Lung (tissue), 12 donors: ENCODE results near the gene KRTAP1-4. TPM values are rescaled to one million over a fixed set of nuclear protein-coding genes. Genes with fewer than 3 reads are reported as not detected.
"Not testable (repeated sequence)": the region's sequence is repeated elsewhere in the genome, so short reads cannot be mapped to it uniquely, and the experiment has no call there.

ENCODE experiments used
- ATAC-seq: fragments of 200-7000 bp; cut with Tn5 transposase; one replicate; pipeline ENCODE4 v1.9.1; 2020; ENCODE audit warnings: moderate number of reproducible peaks; ENCODE audit not compliant: insufficient read depth, low FRiP score
- DNase-seq, 3 donors: peaks; one replicate each; pipeline ENCODE4 v3.0.0-alpha.2; 2013 to 2017
- H3K27ac ChIP-seq, 2 donors: one replicate each; pipeline ENCODE4 v1.5.1; 2013; ENCODE audit warnings: mild to moderate bottlenecking in 2 of 2, moderate library complexity in 2 of 2, control low read depth in 1 of 2, inconsistent platforms in 1 of 2, low read depth in 1 of 2, low read length in 1 of 2
- H3K27me3 ChIP-seq, 3 donors: one replicate each; pipeline ENCODE4 v1.5.1; 2013; ENCODE audit warnings: low read length in 2 of 3; ENCODE audit not compliant: control insufficient read depth in 3 of 3, insufficient read depth in 3 of 3
- H3K36me3 ChIP-seq, 4 donors: one replicate each; pipeline ENCODE4 v1.5.1; 2013; ENCODE audit warnings: low read length in 4 of 4, mild to moderate bottlenecking in 1 of 4, moderate library complexity in 1 of 4; ENCODE audit not compliant: control insufficient read depth in 4 of 4, insufficient read depth in 4 of 4
- H3K4me1 ChIP-seq, 5 donors: one replicate each; pipeline ENCODE4 v1.5.1; 2013; ENCODE audit warnings: low read length in 5 of 5, mild to moderate bottlenecking in 2 of 5, moderate library complexity in 1 of 5; ENCODE audit not compliant: control insufficient read depth in 5 of 5, insufficient read depth in 5 of 5
- H3K4me3 ChIP-seq: one replicate; pipeline ENCODE4 v1.5.1; 2013; ENCODE audit warnings: mild to moderate bottlenecking, control low read depth, moderate library complexity
- H3K9ac ChIP-seq, 2 donors: one replicate each; pipeline ENCODE4 v1.5.1; 2013; ENCODE audit warnings: low read length in 2 of 2, control low read depth in 1 of 2; ENCODE audit not compliant: insufficient read depth in 1 of 2
- H3K9me3 ChIP-seq, 4 donors: one replicate each; pipeline ENCODE4 v1.5.1; 2013; ENCODE audit warnings: low read length in 3 of 4, mild to moderate bottlenecking in 1 of 4, moderate library complexity in 1 of 4; ENCODE audit not compliant: control insufficient read depth in 4 of 4, insufficient read depth in 3 of 4
- WGBS, 2 donors: extraction: QIAGEN DNeasy Blood & Tissue Kit; methylation state at CpG; one replicate each; pipeline ENCODE4 v1.1.7; 2013; 5-methylcytosine and 5-hydroxymethylcytosine counted together
- polyA plus RNA-seq, 2 donors: library from polyadenylated mRNA; stranded (reverse); fragments of 200-250 nt; gene quantifications; one replicate each; pipeline ENCODE4 v1.2.1, GENCODE V29; 2013
- total RNA-seq, 2 donors: library from RNA; depleted of rRNA in 1 of 2; stranded (reverse); fragments of >200 nt in 1 of 2; gene quantifications; one replicate each; pipeline ENCODE4 v1.2.1, GENCODE V29; 2014 to 2021
- TF ChIP-seq, protein P1 (sequence below): IDR thresholded peaks from 2 replicates; pipeline ENCODE4 v1.5.1; 2012; ENCODE audit warnings: mild to moderate bottlenecking; ENCODE audit errors: control extremely low read depth, extremely low read depth
- donor health status: control.
- donor health status: control.
- donor health status: Bipolar disorder and iron deficiency.
- donor health status: healthy.
- donor health status: DM: yes; HTN: yes; CAD: no.

Gene KRTAP1-4
- total and polyA plus RNA-seq, 4 donors = not detected

DNA sequence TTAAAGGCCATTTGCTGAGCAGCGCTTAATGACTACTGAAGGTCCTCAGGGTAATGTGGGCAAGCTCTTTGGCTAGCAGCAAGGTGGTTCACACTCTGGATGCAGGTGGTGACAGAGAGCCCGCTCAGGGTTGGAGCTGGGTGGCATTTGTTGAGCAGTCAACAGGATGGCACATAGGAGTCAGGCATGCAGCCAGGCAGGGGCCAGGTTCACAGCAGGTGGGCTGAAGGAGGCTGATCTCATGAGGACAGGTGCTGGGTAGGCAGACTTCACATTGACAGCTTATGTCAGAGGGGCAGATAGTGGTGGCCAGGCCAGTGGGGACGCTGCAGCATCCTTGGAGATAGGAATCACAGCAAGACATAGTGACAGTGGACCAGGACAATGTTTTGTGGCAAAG, 25.6 kb downstream of the KRTAP1-4 start:
- DNase-seq (no peak), ATAC-seq (no peak)
- H3K4me3 ChIP-seq = no peak overlapping the region
- WGBS, 2 donors = 92 to 96% methylated on average over 3 of the region's 3 CpGs
- H3K4me1 ChIP-seq = peaks cover 0 to under 1% (median 0%) of the 10 kb centered on the region in 5 donors
- H3K27ac ChIP-seq = no peak overlapping the region
- TF ChIP-seq, protein P1, sequence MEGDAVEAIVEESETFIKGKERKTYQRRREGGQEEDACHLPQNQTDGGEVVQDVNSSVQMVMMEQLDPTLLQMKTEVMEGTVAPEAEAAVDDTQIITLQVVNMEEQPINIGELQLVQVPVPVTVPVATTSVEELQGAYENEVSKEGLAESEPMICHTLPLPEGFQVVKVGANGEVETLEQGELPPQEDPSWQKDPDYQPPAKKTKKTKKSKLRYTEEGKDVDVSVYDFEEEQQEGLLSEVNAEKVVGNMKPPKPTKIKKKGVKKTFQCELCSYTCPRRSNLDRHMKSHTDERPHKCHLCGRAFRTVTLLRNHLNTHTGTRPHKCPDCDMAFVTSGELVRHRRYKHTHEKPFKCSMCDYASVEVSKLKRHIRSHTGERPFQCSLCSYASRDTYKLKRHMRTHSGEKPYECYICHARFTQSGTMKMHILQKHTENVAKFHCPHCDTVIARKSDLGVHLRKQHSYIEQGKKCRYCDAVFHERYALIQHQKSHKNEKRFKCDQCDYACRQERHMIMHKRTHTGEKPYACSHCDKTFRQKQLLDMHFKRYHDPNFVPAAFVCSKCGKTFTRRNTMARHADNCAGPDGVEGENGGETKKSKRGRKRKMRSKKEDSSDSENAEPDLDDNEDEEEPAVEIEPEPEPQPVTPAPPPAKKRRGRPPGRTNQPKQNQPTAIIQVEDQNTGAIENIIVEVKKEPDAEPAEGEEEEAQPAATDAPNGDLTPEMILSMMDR = no peak
- H3K36me3 ChIP-seq = no peaks in the 10 kb centered on the region
- H3K9ac ChIP-seq = no peak overlapping the region
- no peaks in the 10 kb centered on the region for H3K27me3 ChIP-seq
- H3K9me3 ChIP-seq = no peaks in the 10 kb centered on the region

DNA sequence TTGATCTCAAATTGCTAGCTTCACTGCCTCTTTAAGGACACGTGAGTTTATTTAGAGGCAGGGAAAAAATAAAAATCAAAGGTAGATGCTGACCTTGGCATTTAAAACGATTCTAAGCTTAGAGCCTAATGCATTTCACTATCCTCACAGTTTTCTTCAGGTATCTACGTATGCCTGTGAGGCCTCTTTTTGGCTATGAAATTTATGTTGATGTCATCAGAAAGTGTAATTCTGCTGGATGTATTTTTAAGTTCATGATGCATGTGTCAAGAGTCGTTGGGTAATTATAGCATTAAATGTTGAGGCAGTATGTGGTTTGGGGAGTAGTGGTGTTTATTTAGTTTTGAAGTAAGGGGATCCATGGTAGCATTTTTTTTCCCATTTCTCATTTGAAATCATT, 26.1 kb downstream of the KRTAP1-4 start:
- H3K4me3 ChIP-seq = no peak overlapping the region
- no peaks in the 10 kb centered on the region for H3K9me3 ChIP-seq
- no peak overlapping the region for H3K9ac ChIP-seq
- H3K27me3 ChIP-seq = no peaks in the 10 kb centered on the region
- H3K36me3 ChIP-seq = no peaks in the 10 kb centered on the region
- no peaks in the 10 kb centered on the region for H3K4me1 ChIP-seq
- WGBS, 2 donors = 71 to 83% methylated on average over 4 of the region's 4 CpGs
- no peak for ATAC-seq
- H3K27ac ChIP-seq = no peak overlapping the region
- TF ChIP-seq, protein P1 = no peak
- no peak for DNase-seq

GRCh38 chr17:41002814-41003213, 27.2 kb downstream of the KRTAP1-4 start:
- TF ChIP-seq, protein P1 = no peak
- no peak overlapping the region for H3K4me3 ChIP-seq
- H3K27me3 ChIP-seq = peaks cover 0 to 2% (median 0%) of the 10 kb centered on the region in 3 donors
- no peaks in the 10 kb centered on the region for H3K4me1 ChIP-seq
- H3K36me3 ChIP-seq = no peaks in the 10 kb centered on the region
- WGBS, 2 donors = 52 to 69% methylated on average over 5 of the region's 5 CpGs
- no peak for ATAC-seq
- H3K9ac ChIP-seq = no peak overlapping the region
- H3K27ac ChIP-seq = no peak overlapping the region
- no peak for DNase-seq
- H3K9me3 ChIP-seq = no peaks in the 10 kb centered on the region

- Histone ChIP-seq H3K9ac (no peak overlapping the region), H3K27me3 (peaks cover 0 to 2% (median 0%) of the 10 kb centered on the region in 3 donors), H3K36me3 (no peaks in the 10 kb centered on the region), H3K4me1 (no peaks in the 10 kb centered on the region), H3K27ac (no peak overlapping the region), H3K4me3 (no peak overlapping the region), H3K9me3 (no peaks in the 10 kb centered on the region)
- DNase-seq = no peak
- WGBS, 2 donors = 83 to 88% methylated on average over 4 of the region's 4 CpGs
- TF ChIP-seq, protein P1 = no peak
- no peak for ATAC-seq
Observed at GRCh38 chr17:41001795-41002194, 28.2 kb downstream of the KRTAP1-4 start.

DNA sequence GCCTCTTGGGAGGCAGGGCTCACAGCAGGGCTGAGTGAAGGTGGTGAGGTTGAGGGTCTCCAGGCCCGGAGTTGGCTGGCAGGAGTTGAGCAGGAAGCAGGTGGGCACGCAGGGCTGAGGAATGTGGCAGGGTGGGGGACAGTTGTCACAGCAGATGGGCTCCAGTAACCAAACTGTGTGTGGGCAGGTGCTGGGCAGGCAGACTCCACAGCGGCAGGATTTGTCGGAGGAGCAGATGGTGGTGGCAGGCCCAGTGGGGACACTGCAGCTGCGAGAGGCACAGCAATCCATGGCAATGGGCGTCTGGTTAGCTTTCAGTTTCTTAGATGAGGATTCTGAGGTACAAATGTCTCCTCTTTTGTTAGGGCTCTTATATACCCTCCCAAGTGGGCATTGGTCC, 30.4 kb downstream of the KRTAP1-4 start, which contains the start of gene KRTAP3-2:
Gene KRTAP3-2, minus strand, starts transcription at position 344 of the 400 bp plus-strand sequence. Its CDS starts 53 bp downstream, at position 291.
- not testable (repeated sequence) for H3K36me3 ChIP-seq, H3K9me3 ChIP-seq, H3K27ac ChIP-seq, H3K4me3 ChIP-seq, H3K9ac ChIP-seq, H3K27me3 ChIP-seq, H3K4me1 ChIP-seq, DNase-seq, ATAC-seq
- 84 to 89% methylated on average over 6 of the region's 6 CpGs for WGBS, 2 donors
